ENCODE results near the gene KIAA1217.

DNA sequence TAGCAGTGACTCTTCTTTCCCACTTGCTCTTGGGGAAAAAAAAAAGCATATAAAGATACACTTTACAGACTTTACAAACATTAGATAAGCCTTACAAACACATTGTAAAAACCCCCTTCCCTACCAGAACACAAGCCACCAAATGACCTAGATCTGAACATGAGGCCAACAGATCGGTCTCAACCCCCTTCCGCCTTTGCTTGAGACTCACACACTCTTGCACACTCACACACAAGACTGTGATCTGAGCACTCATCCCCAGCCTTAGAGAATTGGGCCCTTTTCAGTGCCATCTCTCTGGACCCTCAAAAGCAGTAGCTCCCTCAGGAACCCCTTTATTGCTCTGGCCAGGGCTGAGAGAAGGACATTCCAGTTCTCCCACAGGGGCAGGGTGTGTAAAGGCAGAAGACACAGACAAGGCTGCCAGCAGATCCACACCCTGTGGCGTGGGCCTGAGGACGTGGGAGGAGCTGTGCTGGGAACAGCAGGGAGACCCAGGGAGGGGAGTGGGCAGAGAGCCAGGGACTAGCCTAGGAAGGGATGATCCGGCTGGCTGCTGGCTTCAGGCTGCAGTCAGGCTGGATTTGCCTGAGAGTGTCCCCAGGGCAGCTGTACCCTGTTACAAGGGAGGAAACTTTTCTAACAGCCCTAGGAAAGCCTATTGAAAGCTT is 206.7 kb downstream of the KIAA1217 start:
- TF ChIP-seq POLR2A (IDR thresholded peaks at IDR 0.05) = no peak
- TF ChIP-seq, protein P1, sequence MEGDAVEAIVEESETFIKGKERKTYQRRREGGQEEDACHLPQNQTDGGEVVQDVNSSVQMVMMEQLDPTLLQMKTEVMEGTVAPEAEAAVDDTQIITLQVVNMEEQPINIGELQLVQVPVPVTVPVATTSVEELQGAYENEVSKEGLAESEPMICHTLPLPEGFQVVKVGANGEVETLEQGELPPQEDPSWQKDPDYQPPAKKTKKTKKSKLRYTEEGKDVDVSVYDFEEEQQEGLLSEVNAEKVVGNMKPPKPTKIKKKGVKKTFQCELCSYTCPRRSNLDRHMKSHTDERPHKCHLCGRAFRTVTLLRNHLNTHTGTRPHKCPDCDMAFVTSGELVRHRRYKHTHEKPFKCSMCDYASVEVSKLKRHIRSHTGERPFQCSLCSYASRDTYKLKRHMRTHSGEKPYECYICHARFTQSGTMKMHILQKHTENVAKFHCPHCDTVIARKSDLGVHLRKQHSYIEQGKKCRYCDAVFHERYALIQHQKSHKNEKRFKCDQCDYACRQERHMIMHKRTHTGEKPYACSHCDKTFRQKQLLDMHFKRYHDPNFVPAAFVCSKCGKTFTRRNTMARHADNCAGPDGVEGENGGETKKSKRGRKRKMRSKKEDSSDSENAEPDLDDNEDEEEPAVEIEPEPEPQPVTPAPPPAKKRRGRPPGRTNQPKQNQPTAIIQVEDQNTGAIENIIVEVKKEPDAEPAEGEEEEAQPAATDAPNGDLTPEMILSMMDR (IDR thresholded peaks at IDR 0.05) = no peak
